HL-60 (cell line): ENCODE results near the gene CLRN1.

Experiments
- DNase-seq, 2 experiments: peaks; one replicate each; pipeline ENCODE4 v3.0.0-alpha.2; 2010 to 2020; ENCODE audit warnings: low read depth in 1 of 2, low spot score in 1 of 2
- H3K27ac ChIP-seq: fragments of 250-450 bp; sonication (Bioruptor Pico); replicated peaks from 2 replicates; pipeline ENCODE4 v1.5.1; 2020; ENCODE audit warnings: mild to moderate bottlenecking, moderate library complexity
- H3K27me3 ChIP-seq: fragments of 250-450 bp; sonication (Bioruptor Pico); 2 replicates; pipeline ENCODE4 v1.5.1; 2021; ENCODE audit warnings: mild to moderate bottlenecking, moderate library complexity; ENCODE audit not compliant: insufficient read depth, poor library complexity, severe bottlenecking
- H3K4me3 ChIP-seq: replicated peaks from 2 replicates; pipeline ENCODE4 v1.5.1; 2011; ENCODE audit warnings: mild to moderate bottlenecking, control low read depth, low read length; ENCODE audit not compliant: insufficient read depth
- GABPA ChIP-seq: IDR thresholded peaks from 2 replicates; pipeline ENCODE4 v1.6.1; 2012; ENCODE audit warnings: low read depth
- POLR2AphosphoS5 ChIP-seq: IDR thresholded peaks from 2 replicates; pipeline ENCODE4 v1.6.1; 2012; ENCODE audit warnings: low read depth
- SPI1 ChIP-seq: IDR thresholded peaks from 2 replicates; pipeline ENCODE4 v1.6.1; 2012; ENCODE audit warnings: low read depth, mild to moderate bottlenecking, borderline replicate concordance
- TF ChIP-seq, protein P1 (sequence below): IDR thresholded peaks from 2 replicates; pipeline ENCODE4 v1.6.1; 2012; ENCODE audit warnings: low read depth; ENCODE audit not compliant: insufficient replicate concordance
- TF ChIP-seq, protein P2 (sequence below): IDR thresholded peaks from one replicate; pipeline ENCODE4 v1.5.1; 2011; ENCODE audit warnings: low read length, control low read depth, inconsistent platforms; ENCODE audit not compliant: insufficient read depth

The CLRN1 gene

DNA sequence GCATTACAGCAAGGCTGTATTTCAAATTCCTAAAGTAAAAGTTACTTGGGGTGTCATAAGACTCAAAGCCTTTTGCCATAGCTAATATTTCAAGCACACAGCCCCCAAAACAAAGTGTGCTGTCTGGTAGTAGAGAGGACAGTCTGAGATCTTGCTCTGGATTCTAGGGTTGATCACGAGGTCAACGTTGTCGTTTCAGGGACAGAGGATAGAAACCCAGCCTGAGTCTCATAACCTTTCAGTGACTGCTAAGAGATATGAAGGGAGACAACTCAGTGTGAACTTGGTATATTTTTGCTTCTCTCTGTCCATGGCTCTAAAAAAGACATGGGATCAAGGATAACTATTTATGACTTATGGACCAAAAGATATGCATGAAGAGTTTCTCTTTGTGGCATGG, 41.7 kb downstream of the CLRN1 start:
- no peak for TF ChIP-seq GABPA
- TF ChIP-seq, protein P1, sequence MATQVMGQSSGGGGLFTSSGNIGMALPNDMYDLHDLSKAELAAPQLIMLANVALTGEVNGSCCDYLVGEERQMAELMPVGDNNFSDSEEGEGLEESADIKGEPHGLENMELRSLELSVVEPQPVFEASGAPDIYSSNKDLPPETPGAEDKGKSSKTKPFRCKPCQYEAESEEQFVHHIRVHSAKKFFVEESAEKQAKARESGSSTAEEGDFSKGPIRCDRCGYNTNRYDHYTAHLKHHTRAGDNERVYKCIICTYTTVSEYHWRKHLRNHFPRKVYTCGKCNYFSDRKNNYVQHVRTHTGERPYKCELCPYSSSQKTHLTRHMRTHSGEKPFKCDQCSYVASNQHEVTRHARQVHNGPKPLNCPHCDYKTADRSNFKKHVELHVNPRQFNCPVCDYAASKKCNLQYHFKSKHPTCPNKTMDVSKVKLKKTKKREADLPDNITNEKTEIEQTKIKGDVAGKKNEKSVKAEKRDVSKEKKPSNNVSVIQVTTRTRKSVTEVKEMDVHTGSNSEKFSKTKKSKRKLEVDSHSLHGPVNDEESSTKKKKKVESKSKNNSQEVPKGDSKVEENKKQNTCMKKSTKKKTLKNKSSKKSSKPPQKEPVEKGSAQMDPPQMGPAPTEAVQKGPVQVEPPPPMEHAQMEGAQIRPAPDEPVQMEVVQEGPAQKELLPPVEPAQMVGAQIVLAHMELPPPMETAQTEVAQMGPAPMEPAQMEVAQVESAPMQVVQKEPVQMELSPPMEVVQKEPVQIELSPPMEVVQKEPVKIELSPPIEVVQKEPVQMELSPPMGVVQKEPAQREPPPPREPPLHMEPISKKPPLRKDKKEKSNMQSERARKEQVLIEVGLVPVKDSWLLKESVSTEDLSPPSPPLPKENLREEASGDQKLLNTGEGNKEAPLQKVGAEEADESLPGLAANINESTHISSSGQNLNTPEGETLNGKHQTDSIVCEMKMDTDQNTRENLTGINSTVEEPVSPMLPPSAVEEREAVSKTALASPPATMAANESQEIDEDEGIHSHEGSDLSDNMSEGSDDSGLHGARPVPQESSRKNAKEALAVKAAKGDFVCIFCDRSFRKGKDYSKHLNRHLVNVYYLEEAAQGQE, result no peak
- no peak for TF ChIP-seq POLR2AphosphoS5
- TF ChIP-seq, protein P2, sequence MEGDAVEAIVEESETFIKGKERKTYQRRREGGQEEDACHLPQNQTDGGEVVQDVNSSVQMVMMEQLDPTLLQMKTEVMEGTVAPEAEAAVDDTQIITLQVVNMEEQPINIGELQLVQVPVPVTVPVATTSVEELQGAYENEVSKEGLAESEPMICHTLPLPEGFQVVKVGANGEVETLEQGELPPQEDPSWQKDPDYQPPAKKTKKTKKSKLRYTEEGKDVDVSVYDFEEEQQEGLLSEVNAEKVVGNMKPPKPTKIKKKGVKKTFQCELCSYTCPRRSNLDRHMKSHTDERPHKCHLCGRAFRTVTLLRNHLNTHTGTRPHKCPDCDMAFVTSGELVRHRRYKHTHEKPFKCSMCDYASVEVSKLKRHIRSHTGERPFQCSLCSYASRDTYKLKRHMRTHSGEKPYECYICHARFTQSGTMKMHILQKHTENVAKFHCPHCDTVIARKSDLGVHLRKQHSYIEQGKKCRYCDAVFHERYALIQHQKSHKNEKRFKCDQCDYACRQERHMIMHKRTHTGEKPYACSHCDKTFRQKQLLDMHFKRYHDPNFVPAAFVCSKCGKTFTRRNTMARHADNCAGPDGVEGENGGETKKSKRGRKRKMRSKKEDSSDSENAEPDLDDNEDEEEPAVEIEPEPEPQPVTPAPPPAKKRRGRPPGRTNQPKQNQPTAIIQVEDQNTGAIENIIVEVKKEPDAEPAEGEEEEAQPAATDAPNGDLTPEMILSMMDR, result no peak
- TF ChIP-seq SPI1, result no peak
- Histone ChIP-seq H3K27me3 (peaks cover 12% of the 10 kb centered on the region), H3K27ac (no peak overlapping the region), H3K4me3 (no peak overlapping the region)
- no peak for DNase-seq

DNA sequence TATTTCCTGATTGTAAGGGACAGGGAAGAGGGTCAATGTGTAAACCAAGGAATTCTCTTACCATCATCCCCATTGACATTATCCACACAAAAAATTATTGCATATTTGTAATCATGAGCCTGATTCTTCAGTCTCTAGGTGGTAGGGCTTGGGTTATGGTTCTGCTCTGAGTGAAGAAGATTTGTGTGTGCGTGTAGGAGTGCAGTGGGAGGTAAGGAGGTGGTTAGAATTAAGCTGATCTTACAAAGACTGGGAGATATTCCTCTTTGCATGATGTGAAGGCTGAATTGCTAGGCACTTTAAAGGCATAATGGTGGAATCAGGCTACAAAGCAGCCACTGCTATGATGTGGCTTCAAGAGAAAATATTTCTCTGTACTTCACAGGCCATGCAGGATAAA, 44.3 kb downstream of the CLRN1 start:
- Histone ChIP-seq H3K27me3 (peaks cover 9% of the 10 kb centered on the region), H3K4me3 (no peak overlapping the region), H3K27ac (no peak overlapping the region)
- TF ChIP-seq SPI1 (no peak), GABPA (no peak), POLR2AphosphoS5 (no peak)
- TF ChIP-seq, protein P2, result no peak
- TF ChIP-seq, protein P1, result no peak
- DNase-seq, result no peak

DNA sequence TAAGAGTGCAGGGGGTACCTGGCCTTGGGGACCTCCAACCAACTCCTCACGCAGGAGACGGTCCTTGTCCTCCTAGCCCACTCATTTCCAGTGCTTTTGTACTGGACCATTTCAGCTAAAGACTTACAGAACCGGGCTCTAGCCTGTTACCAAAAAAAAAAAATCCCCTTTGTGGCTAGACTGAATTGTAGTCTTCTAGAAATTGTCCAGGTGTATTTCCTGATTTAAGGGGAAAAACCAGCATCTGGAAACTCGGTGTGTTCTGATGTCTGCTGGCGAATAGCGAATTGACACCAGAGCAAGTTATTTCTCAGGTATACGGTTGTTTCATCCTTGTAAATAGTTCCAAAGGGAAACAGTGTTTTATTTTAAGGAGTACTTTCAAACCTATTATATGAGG, 46.2 kb downstream of the CLRN1 start:
- no peak overlapping the region for H3K4me3 ChIP-seq
- H3K27ac ChIP-seq, result no peak overlapping the region
- TF ChIP-seq, protein P1, result no peak
- no peak for TF ChIP-seq SPI1
- TF ChIP-seq GABPA, result no peak
- TF ChIP-seq, protein P2, result no peak
- TF ChIP-seq POLR2AphosphoS5, result no peak
- no peaks in the 10 kb centered on the region for H3K27me3 ChIP-seq
- DNase-seq, result no peak
